ENCODE results near the gene SPAG16. TPM values are rescaled to one million over a fixed set of nuclear protein-coding genes. Genes with fewer than 3 reads are reported as not detected.

Gene SPAG16
- total RNA-seq, 1 experiment from 2014 or later = 17.2 TPM

- POLR2A ChIA-PET (ENCODE audit: unreplicated experiment) = no interaction called here
- Histone ChIP-seq H3K4me2 (ENCODE audit: low read length) (no peak overlapping the region), H3K27ac (ENCODE audit: low read length) (no peak overlapping the region), H3K4me1 (ENCODE audit: insufficient read depth, low read length) (no peaks in the 10 kb centered on the region), H3K36me3 (ENCODE audit: low read depth, low read length) (no peaks in the 10 kb centered on the region), H3K9me3 (ENCODE audit: low read length) (no peaks in the 10 kb centered on the region), H3K27me3 (ENCODE audit: low read length) (no peaks in the 10 kb centered on the region), H3F3A (ENCODE audit: low read length, unreplicated experiment) (no peaks in the 10 kb centered on the region), H3K4me3 (ENCODE audit: low read length) (no peak overlapping the region), H2AFZ (ENCODE audit: low read length) (no peak overlapping the region), H3K9me2 (replicated peaks; ENCODE audit: low read length) (no peaks in the 10 kb centered on the region), H4K20me1 (ENCODE audit: low read length) (no peaks in the 10 kb centered on the region), H3K79me2 (ENCODE audit: low read length) (no peaks in the 10 kb centered on the region), H3K9ac (ENCODE audit: low read length) (no peak overlapping the region)
- no TSS peak for BruUV-seq (replicated peaks)
- CTCF ChIA-PET = no interaction called here
- DNase-seq (no peak), ATAC-seq (no peak)
- no peak for TF ChIP-seq EZH2 (IDR thresholded peaks at IDR 0.05; ENCODE audit: low read length, unreplicated experiment)
- TF ChIP-seq EZH2phosphoT487 (IDR thresholded peaks at IDR 0.05; ENCODE audit: borderline replicate concordance, low read length) = no peak
- TF ChIP-seq CTCF (conservative IDR thresholded peaks at IDR 0.05; ENCODE audit: low read depth, low read length) = no peak
- intact Hi-C loops (cut with micrococcal nuclease) = no loop called here
These were observed 1081.3 kb downstream of the SPAG16 start for GRCh38 chr2:214365549-214365948.

- TF ChIP-seq CTCF (conservative IDR thresholded peaks at IDR 0.05; ENCODE audit: low read depth, low read length) = no peak
- no peak for TF ChIP-seq EZH2phosphoT487 (IDR thresholded peaks at IDR 0.05; ENCODE audit: borderline replicate concordance, low read length)
- TF ChIP-seq EZH2 (IDR thresholded peaks at IDR 0.05; ENCODE audit: low read length, unreplicated experiment) = no peak
- Histone ChIP-seq H3K9me3 (ENCODE audit: low read length) (no peaks in the 10 kb centered on the region), H3F3A (ENCODE audit: low read length, unreplicated experiment) (no peaks in the 10 kb centered on the region), H3K4me2 (ENCODE audit: low read length) (no peak overlapping the region), H4K20me1 (ENCODE audit: low read length) (no peaks in the 10 kb centered on the region), H3K27me3 (ENCODE audit: low read length) (no peaks in the 10 kb centered on the region), H3K9ac (ENCODE audit: low read length) (no peak overlapping the region), H3K36me3 (ENCODE audit: low read depth, low read length) (no peaks in the 10 kb centered on the region), H3K4me3 (ENCODE audit: low read length) (no peak overlapping the region), H3K9me2 (replicated peaks; ENCODE audit: low read length) (no peaks in the 10 kb centered on the region), H3K27ac (ENCODE audit: low read length) (no peak overlapping the region), H3K4me1 (ENCODE audit: insufficient read depth, low read length) (no peaks in the 10 kb centered on the region), H3K79me2 (ENCODE audit: low read length) (no peaks in the 10 kb centered on the region), H2AFZ (ENCODE audit: low read length) (no peak overlapping the region)
- no TSS peak for BruUV-seq (replicated peaks)
- no peak for ATAC-seq
- intact Hi-C loops (cut with micrococcal nuclease) = no loop called here
- ChIA-PET CTCF (no interaction called here), POLR2A (ENCODE audit: unreplicated experiment) (no interaction called here)
- DNase-seq = no peak
These were observed 1082.9 kb downstream of the SPAG16 start for GRCh38 chr2:214367171-214367570.

- H3K79me2 ChIP-seq (ENCODE audit: low read length) = no peaks in the 10 kb centered on the region
- H3K9me2 ChIP-seq (replicated peaks; ENCODE audit: low read length) = no peaks in the 10 kb centered on the region
- peaks cover 39% of the 10 kb centered on the region for H3K4me1 ChIP-seq (ENCODE audit: insufficient read depth, low read length)
- H3K4me3 ChIP-seq (ENCODE audit: low read length) = no peak overlapping the region
- BruUV-seq (replicated peaks) = no TSS peak
- ChIA-PET CTCF (no interaction called here), POLR2A (ENCODE audit: unreplicated experiment) (no interaction called here)
- DNase-seq (no peak), ATAC-seq (no peak)
- no peak overlapping the region for H2AFZ ChIP-seq (ENCODE audit: low read length)
- H3K9ac ChIP-seq (ENCODE audit: low read length) = no peak overlapping the region
- no peaks in the 10 kb centered on the region for H4K20me1 ChIP-seq (ENCODE audit: low read length)
- H3K36me3 ChIP-seq (ENCODE audit: low read depth, low read length) = no peaks in the 10 kb centered on the region
- H3K27me3 ChIP-seq (ENCODE audit: low read length) = no peaks in the 10 kb centered on the region
- TF ChIP-seq EZH2phosphoT487 (IDR thresholded peaks at IDR 0.05; ENCODE audit: borderline replicate concordance, low read length) (no peak), CTCF (conservative IDR thresholded peaks at IDR 0.05; ENCODE audit: low read depth, low read length) (no peak), EZH2 (IDR thresholded peaks at IDR 0.05; ENCODE audit: low read length, unreplicated experiment) (no peak)
- intact Hi-C loops (cut with micrococcal nuclease) = no loop called here
- no peak overlapping the region for H3K27ac ChIP-seq (ENCODE audit: low read length)
- peak overlapping the region; percentile 67 for H3K4me2 ChIP-seq (ENCODE audit: low read length)
- H3F3A ChIP-seq (ENCODE audit: low read length, unreplicated experiment) = peaks cover 5% of the 10 kb centered on the region
- no peaks in the 10 kb centered on the region for H3K9me3 ChIP-seq (ENCODE audit: low read length)
These were observed 1092.5 kb downstream of the SPAG16 start for GRCh38 chr2:214376618-214377285.
